MM.1S (cell line): Measurements from ENCODE around the gene JSRP1.

Experiments
- EZH2 ChIP-seq: fragments of 300-600 bp; sonication (generic); optimal IDR thresholded peaks from 2 replicates; pipeline ENCODE3; 2017; ENCODE audit warnings: low read depth, mild to moderate bottlenecking, antibody characterized with exemption, low read length, mixed read lengths
- TF ChIP-seq, protein P1 (sequence below): fragments of 300-600 bp; sonication (generic); IDR thresholded peaks from 2 replicates; pipeline ENCODE4 v1.5.1; 2016; ENCODE audit warnings: antibody characterized with exemption, low read length, mixed read lengths

DNA sequence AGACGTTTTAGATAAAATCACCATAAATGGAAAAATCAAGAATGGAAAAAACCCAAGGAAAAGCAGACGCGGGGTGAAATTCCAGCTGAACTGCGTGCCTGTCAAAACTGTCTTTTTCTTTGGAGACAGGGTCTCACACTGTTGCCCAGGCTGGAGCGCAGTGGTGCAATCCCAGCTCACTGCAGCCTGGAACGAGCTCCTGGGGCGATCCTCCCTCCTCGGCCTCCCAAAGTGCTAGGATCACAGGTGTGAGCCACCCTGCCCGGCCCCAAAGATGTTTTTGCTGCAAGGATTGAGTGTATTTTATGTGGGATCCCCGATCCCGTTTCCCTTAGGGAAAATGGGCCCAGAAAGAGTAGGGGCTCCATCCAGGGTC lies 26.6 kb upstream of the JSRP1 start:
- TF ChIP-seq, protein P1, sequence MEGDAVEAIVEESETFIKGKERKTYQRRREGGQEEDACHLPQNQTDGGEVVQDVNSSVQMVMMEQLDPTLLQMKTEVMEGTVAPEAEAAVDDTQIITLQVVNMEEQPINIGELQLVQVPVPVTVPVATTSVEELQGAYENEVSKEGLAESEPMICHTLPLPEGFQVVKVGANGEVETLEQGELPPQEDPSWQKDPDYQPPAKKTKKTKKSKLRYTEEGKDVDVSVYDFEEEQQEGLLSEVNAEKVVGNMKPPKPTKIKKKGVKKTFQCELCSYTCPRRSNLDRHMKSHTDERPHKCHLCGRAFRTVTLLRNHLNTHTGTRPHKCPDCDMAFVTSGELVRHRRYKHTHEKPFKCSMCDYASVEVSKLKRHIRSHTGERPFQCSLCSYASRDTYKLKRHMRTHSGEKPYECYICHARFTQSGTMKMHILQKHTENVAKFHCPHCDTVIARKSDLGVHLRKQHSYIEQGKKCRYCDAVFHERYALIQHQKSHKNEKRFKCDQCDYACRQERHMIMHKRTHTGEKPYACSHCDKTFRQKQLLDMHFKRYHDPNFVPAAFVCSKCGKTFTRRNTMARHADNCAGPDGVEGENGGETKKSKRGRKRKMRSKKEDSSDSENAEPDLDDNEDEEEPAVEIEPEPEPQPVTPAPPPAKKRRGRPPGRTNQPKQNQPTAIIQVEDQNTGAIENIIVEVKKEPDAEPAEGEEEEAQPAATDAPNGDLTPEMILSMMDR: no peak
- no peak for TF ChIP-seq EZH2
